GM18507 (cell line): ENCODE data around the gene STARD10.
"Not testable (repeated sequence)": the region's sequence is repeated elsewhere in the genome, so short reads cannot be mapped to it uniquely, and the experiment has no call there.

Experiments
- DNase-seq: peaks from one replicate; pipeline ENCODE4 v3.0.0; 2011; ENCODE audit warnings: low read depth; ENCODE audit not compliant: insufficient read length; ENCODE audit errors: extremely low spot score
- FAIRE-seq: peaks from 2 replicates; lab custom pipeline; 2011; peaks lifted over from hg19 to GRCh38; lab: Jason Lieb, UNC

Gene STARD10

GRCh38 chr11:72812604-72812966 is 18.7 kb upstream of the STARD10 start:
- FAIRE-seq (no peak), DNase-seq (no peak)

- not testable (repeated sequence) for DNase-seq, FAIRE-seq
Observed at GRCh38 chr11:72811686-72812085, 17.8 kb upstream of the STARD10 start.

GRCh38 chr11:72808331-72808798 is 14.5 kb upstream of the STARD10 start:
- no peak for DNase-seq
- FAIRE-seq: no peak

- DNase-seq (no peak), FAIRE-seq (no peak)
Observed at GRCh38 chr11:72807792-72808191, 13.9 kb upstream of the STARD10 start.

- DNase-seq (no peak), FAIRE-seq (no peak)
Observed at GRCh38 chr11:72807021-72807693, 13.3 kb upstream of the STARD10 start.

- not testable (repeated sequence) for DNase-seq, FAIRE-seq
Observed at GRCh38 chr11:72806378-72806777, 12.5 kb upstream of the STARD10 start.

GRCh38 chr11:72805216-72805615 is 11.4 kb upstream of the STARD10 start:
- DNase-seq: no peak
- FAIRE-seq: no peak

- DNase-seq (no peak), FAIRE-seq (no peak)
Observed at GRCh38 chr11:72802822-72803221, 9.0 kb upstream of the STARD10 start.

GRCh38 chr11:72799441-72799840 is 5.6 kb upstream of the STARD10 start:
- no peak for FAIRE-seq
- DNase-seq: no peak

GRCh38 chr11:72798361-72798760 is 4.5 kb upstream of the STARD10 start:
- DNase-seq: no peak
- FAIRE-seq: no peak

GRCh38 chr11:72793076-72793424 is 797 bp downstream of the STARD10 start:
- FAIRE-seq (no peak), DNase-seq (no peak)

GRCh38 chr11:72792437-72793021 is 1.3 kb downstream of the STARD10 start:
- DNase-seq: no peak

GRCh38 chr11:72791228-72791627 is 2.6 kb downstream of the STARD10 start:
- FAIRE-seq, DNase-seq: not testable (repeated sequence)

More at GRCh38 chr11:72792437-72793021, 1.3 kb downstream of the STARD10 start:
- no peak for FAIRE-seq

GRCh38 chr11:72789493-72790131 is 4.2 kb downstream of the STARD10 start:
- FAIRE-seq (no peak), DNase-seq (no peak)

GRCh38 chr11:72788241-72788640 is 5.6 kb downstream of the STARD10 start:
- FAIRE-seq (no peak), DNase-seq (no peak)

- FAIRE-seq (no peak), DNase-seq (no peak)
Observed at GRCh38 chr11:72787216-72788104, 6.4 kb downstream of the STARD10 start.

- FAIRE-seq (no peak), DNase-seq (no peak)
Observed at GRCh38 chr11:72786305-72787215, 7.3 kb downstream of the STARD10 start.

- FAIRE-seq (no peak), DNase-seq (no peak)
Observed at GRCh38 chr11:72784662-72785061, 9.2 kb downstream of the STARD10 start.
